ENCODE measurements around the gene SCAMP4.
"Not testable (repeated sequence)": the region's sequence is repeated elsewhere in the genome, so short reads cannot be mapped to it uniquely, and the experiment has no call there.

Gene SCAMP4

GRCh38 chr19:1866693-1867348, 38.4 kb upstream of the SCAMP4 start:
- no peak for DNase-seq

DNA sequence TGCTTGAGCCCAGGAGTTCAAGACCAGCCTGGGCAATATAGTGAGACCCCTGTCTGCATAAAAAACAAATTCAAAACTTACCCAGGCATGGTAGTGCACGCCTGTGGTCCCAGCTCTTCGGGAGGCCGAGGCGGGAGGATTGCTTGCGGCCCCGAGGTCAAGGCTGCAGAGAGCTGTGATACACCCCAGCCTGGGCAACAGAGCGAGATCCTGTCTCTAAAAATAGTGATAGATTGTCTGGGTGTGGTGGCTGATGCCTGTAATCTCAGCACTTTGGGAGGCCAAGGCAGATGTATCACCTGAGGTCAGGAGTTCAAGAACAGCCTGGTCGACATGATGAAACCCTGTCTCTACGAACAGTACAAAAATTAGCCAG, 37.9 kb upstream of the SCAMP4 start:
- DNase-seq = no peak

GRCh38 chr19:1868971-1869370, 36.2 kb upstream of the SCAMP4 start:
- no peak for DNase-seq

DNA sequence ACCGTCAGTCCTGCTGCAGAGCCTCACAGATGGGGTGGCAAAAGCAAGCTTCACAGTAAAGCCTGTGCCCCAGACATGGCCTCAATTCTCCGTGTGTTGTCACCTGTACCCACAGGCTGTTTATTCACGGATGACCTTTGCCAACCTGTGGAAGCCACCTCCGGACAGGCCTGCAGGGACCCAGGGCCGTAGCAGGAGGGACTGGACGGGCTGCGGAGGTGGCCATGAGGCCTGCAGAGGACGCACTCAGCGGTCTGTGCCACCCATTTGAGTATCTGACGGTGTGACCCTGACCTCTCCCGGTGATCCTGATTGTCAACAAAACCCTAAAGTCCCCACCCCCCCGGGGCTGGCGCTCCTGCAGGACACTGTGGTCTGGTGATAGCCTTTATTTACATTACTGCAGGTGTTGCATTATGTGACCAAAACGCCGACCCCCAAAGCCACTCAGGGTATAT, 34.0 kb upstream of the SCAMP4 start:
- DNase-seq = no peak

- DNase-seq = no peak
Measured at GRCh38 chr19:1871630-1872029, 33.6 kb upstream of the SCAMP4 start.

- DNase-seq = no peak
Measured at GRCh38 chr19:1872807-1873523, 32.2 kb upstream of the SCAMP4 start.

GRCh38 chr19:1873524-1874473, 31.4 kb upstream of the SCAMP4 start:
- DNase-seq = no peak

DNA sequence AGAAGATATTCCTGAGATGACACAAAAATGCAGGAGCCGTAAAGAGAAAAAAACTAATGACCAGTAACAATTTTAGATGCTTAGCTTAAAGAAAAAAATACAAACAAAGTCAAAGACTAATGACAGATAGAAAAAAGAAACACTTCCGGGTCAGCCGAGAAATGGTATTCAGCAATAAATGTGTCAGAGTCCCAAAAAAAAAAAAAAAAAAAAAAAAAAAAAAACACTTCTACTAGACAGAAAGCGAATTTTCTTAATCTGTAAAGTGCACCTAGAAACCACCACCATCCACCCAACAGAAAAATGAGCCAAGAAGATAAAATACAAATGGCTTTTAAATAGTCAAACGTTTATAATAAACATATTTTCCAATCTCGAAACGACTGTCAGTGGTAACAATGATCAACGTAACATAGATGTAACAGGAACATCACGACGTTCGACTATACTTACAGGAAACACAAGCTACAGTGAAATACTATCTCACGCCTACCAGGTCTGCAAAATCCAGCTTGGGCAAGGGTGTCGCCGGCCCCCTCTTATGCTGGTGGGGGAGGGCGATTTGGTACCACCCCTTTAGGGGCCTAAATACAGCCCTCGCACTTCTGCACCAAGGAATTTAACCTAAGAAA, 30.5 kb upstream of the SCAMP4 start:
- no peak for DNase-seq

GRCh38 chr19:1875265-1875645, 29.9 kb upstream of the SCAMP4 start:
- DNase-seq = not testable (repeated sequence)

DNA sequence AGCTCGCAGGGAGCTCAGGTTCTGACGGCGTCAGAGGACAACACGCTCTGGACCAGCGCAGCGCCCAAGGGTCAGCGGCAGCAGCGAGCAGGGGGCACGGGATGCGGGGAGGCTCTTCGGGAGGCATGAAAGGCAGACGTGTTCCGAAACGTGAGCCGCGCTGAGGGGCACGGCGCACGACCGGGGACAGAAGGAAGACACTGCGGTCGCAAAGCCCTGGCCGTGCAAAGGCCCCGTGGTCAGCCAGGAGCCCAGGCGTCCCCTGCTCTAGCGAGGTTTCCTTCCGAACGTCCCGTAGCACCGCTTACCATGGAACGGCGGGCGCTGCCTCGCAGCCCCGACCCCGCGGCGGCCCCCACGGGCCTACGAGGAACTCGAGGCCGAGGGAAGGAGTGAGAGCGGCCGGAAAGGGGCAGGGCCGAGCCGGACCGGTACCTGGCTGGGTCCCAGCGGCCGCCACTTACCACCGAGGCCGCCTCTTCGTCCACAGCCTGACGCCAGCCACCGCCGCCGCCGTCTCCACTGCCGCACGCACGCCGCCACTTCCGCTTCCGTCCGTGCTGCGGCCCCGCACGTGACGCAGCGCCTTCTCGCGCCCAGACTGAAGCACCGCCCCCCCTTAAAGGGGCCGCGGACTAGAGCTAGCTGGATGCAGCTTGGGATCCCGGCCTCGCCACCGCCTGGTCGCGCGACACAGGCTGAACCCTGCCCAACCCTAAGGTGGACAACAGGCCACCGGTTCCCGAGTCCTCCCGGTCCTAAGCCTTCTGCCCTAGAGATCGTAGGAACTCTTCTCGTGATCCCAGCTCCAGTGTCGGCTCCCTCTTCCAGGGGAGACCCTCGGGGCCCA, 29.3 kb upstream of the SCAMP4 start:
- peak; percentile 85 for DNase-seq

- DNase-seq = not testable (repeated sequence)
Measured at GRCh38 chr19:1876496-1877279, 28.5 kb upstream of the SCAMP4 start.

- not testable (repeated sequence) for DNase-seq
Measured at GRCh38 chr19:1877280-1877660, 27.9 kb upstream of the SCAMP4 start.

DNA sequence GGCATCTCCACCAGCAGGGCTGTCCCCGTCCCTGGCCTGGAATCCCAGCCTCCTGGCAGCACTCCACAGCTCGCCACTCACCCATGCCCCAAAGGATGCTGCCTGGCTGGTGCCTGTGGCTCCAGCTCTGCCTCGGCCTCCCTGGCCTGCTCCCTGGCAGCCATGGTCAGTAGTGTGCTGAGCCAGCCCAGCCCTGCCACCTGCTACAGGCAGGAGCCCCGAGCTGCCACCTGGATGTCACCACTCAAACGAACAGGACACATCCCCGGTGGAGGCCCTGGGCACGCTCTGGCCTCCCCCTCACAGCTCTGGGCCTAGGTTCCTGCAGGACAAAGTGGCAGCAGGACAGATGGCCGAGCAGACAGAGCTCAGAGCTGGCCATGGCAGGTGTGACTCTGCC, 26.6 kb upstream of the SCAMP4 start:
- not testable (repeated sequence) for DNase-seq

DNA sequence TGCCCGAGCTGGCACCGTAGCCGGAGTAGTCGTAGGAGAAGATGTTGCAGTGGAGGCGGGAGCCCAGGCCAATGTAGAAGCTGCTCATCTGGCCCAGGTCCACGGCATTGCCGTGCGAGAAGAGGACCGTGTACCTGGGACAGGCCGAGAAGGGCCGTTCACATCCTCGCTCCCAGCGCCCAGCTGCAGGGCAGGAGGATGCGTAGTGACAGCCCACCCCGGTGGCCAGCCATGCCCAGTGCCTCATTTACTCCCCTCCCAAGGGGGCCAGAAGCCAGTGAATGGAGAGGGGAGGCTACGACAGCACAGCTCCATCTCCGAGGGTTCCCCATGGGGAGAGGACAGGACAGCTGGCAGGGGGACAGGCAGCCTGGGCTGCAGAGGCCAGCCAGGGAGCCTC, 25.2 kb upstream of the SCAMP4 start:
- DNase-seq = not testable (repeated sequence)

GRCh38 chr19:1880611-1881392, 24.4 kb upstream of the SCAMP4 start:
- no peak for DNase-seq

DNA sequence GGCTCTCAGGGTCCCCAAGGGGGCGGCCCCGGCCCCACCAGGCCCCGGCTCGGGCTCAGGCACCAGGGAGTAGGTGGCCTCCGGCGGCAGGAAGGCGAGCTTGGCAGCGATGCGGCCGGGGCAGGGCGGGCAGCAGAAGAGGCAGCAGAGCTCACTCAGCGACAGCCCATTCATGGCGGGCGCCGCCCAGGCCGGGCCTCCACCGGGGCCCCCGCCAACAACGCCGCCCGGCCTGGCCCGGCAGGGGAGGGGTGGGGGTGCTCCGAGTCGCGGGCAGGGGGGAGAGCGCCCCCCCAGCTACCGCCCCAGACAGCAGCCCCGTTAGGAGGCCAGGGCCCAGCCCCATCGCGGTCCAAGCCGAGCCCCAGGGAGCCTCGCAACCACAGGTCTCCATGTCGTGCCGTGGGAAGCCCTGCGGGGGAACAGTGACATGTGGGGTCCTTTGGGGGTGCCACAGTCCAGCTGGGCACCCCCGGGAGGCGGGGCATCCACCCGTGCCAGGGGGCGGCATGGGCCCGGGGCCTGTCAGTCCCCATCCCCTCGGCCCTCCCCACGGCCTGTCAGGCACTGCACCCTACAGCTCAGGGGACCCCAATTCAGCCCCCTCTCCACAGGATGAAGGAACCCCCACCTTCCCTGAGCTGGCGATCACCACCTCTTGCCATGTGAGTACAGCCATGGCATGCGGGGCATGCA, 23.7 kb upstream of the SCAMP4 start:
- not testable (repeated sequence) for DNase-seq

DNA sequence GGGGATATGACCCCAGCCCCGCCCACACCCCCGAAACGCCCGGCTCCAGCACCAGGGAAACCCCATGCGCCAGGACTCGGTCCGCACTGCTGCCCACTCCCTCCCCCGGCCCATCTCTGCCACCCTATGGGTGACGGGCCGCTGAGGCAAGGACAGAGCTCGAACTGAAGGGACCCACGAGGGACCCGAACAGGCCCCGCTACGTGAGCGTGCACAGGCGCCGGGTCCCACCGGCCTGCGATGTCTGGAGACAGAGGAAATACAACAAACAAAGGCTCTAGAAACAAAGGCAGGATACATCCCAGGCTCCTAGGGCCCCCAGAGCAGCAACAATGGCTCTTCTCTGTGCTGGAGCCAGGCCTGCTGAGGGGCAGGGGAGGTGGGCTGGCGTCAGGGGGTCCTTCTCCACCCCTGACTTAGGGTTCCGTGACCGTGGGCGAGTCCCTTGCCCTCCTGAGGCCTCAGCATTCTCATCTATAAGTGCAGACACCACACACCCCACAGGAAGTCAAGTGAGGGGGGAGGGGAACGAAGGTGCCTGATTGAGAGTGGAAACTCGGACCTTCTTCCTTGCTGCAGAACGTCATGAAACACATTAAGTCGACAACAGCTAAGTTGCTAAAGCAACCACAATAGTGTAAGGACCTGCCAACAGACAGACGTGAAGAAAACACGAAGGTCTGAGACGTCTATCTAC, 23.0 kb upstream of the SCAMP4 start:
- DNase-seq = no peak

DNA sequence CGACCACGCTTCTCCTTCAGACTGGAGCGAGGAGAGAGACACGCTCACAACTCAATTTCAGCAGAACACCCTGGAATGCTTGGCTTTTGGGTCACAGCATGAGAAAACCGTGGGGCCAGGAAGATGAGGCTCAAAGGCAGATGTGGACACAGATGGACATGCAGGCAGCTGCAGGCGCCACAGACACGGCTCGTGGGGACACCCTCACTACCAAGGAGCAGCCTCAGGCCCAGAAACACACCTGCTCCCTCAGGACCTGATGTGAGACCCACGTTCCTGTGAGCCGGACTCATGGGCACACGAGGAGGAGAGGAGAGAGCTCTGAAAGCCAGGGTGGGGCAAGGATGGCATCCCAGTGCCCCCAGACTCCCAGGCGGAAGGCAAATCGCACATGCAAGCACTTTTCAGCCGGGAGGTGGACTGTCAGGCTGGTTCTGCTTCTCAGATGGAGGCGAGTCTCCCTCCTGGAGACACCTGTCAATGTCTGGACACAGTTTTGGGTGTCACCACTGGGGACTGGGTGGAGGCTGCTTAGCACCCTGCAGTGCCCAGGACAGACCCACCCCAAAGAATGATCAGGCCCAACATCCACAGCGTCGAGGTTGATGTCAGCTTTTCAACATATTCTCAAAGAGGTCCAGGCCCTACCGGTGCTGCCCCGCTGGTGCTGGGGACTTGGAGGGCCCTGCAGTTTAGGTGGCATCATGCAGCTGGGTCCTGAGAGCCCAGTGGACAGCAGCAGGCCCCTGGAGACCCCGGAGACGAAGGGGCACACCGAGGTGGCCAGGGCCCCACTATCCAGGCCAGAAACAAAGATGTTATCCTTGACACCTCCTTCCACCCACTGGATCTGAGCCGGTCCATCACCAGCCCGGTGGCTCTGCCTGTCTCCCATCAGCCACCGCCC, 22.2 kb upstream of the SCAMP4 start:
- DNase-seq = no peak

All from NCI-H1436 (cell line).